Astrocyte (in vitro differentiated cells and primary cell): ENCODE measurements around the gene NMT2. TPM values are rescaled to one million over a fixed set of nuclear protein-coding genes. Genes with fewer than 3 reads are reported as not detected.
A peak's percentile ranks its signal among the peaks of the same experiment; 100 is the strongest.

Source experiments
- DNase-seq: peaks from one replicate; pipeline ENCODE4 v3.0.0-alpha.2; 2010; ENCODE audit warnings: low read depth
- FAIRE-seq: peaks from 2 replicates; lab custom pipeline; 2011; peaks lifted over from hg19 to GRCh38; lab: Jason Lieb, UNC
- H2AFZ ChIP-seq: 2 replicates; pipeline ENCODE4 v1.6.0; 2012; ENCODE audit warnings: low read depth, low read length, inconsistent platforms
- H3K27ac ChIP-seq: 2 replicates; pipeline ENCODE4 v1.5.1; 2011; ENCODE audit warnings: low read depth, low read length, inconsistent platforms
- H3K27me3 ChIP-seq: 2 replicates; pipeline ENCODE4 v1.6.0; 2011; ENCODE audit warnings: low read length, inconsistent platforms; ENCODE audit not compliant: insufficient read depth
- H3K36me3 ChIP-seq: 2 replicates; pipeline ENCODE4 v1.5.1; 2011; ENCODE audit warnings: low read length, inconsistent platforms; ENCODE audit not compliant: insufficient read depth
- H3K4me1 ChIP-seq: 2 replicates; pipeline ENCODE4 v1.5.1; 2011; ENCODE audit warnings: low read length, inconsistent platforms; ENCODE audit not compliant: insufficient read depth
- H3K4me2 ChIP-seq: 2 replicates; pipeline ENCODE4 v1.6.0; 2012; ENCODE audit warnings: low read length, inconsistent platforms
- H3K4me3 ChIP-seq: 2 replicates; pipeline ENCODE4 v1.5.1; 2011; ENCODE audit warnings: low read depth, mild to moderate bottlenecking, low read length, inconsistent platforms; ENCODE audit not compliant: insufficient read depth
- H3K79me2 ChIP-seq: 2 replicates; pipeline ENCODE4 v1.6.0; 2012; ENCODE audit warnings: mild to moderate bottlenecking, low read length, inconsistent platforms; ENCODE audit not compliant: insufficient read depth
- H3K9ac ChIP-seq: 2 replicates; pipeline ENCODE4 v1.6.0; 2012; ENCODE audit warnings: mild to moderate bottlenecking, low read length, inconsistent platforms
- H3K9me3 ChIP-seq: 2 replicates; pipeline ENCODE4 v1.5.1; 2012; ENCODE audit warnings: low read depth, mild to moderate bottlenecking, low read length, inconsistent platforms; ENCODE audit not compliant: insufficient read depth
- H4K20me1 ChIP-seq: 2 replicates; pipeline ENCODE4 v1.6.0; 2012; ENCODE audit warnings: low read length, inconsistent platforms; ENCODE audit not compliant: insufficient read depth
- H3K27ac Mint-ChIP-seq: one replicate; pipeline ENCODE4 v1.8.0; 2021; ENCODE audit warnings: mild to moderate bottlenecking, mixed read lengths; ENCODE audit not compliant: unreplicated experiment
- H3K27me3 Mint-ChIP-seq: one replicate; pipeline ENCODE4 v1.8.0; 2021; ENCODE audit warnings: low read depth, mixed read lengths; ENCODE audit not compliant: unreplicated experiment
- H3K36me3 Mint-ChIP-seq: one replicate; pipeline ENCODE4 v1.8.0; 2021; ENCODE audit warnings: low read depth, mixed read lengths; ENCODE audit not compliant: unreplicated experiment
- H3K4me1 Mint-ChIP-seq: one replicate; pipeline ENCODE4 v1.8.0; 2021; ENCODE audit warnings: low read depth, mixed read lengths; ENCODE audit not compliant: unreplicated experiment
- H3K4me3 Mint-ChIP-seq: one replicate; pipeline ENCODE4 v1.8.0; 2021; ENCODE audit warnings: mild to moderate bottlenecking, moderate library complexity, mixed read lengths; ENCODE audit not compliant: unreplicated experiment
- H3K9me3 Mint-ChIP-seq: one replicate; pipeline ENCODE4 v1.8.0; 2021; ENCODE audit warnings: mild to moderate bottlenecking, mixed read lengths; ENCODE audit not compliant: unreplicated experiment
- CTCF ChIP-seq: IDR thresholded peaks from 2 replicates; pipeline ENCODE4 v1.5.1; 2011; ENCODE audit warnings: low read depth, mild to moderate bottlenecking, inconsistent platforms, low read length, moderate library complexity; ENCODE audit not compliant: insufficient read depth
- EZH2 ChIP-seq: IDR thresholded peaks from 2 replicates; pipeline ENCODE4 v1.6.1; 2012; ENCODE audit warnings: mild to moderate bottlenecking, low read length, inconsistent platforms; ENCODE audit not compliant: insufficient read depth
- total RNA-seq: library from RNA; stranded (reverse); gene quantifications from 2 replicates; pipeline ENCODE4 v1.2.1, GENCODE V29; 2021

NMT2 gene
- total RNA-seq, 1 donor from 2014 or later: 22.1 TPM

- Mint-ChIP-seq H3K4me1 (peaks cover 10% of the 10 kb centered on the region), H3K4me3 (no peak overlapping the region), H3K36me3 (peaks cover 21% of the 10 kb centered on the region), H3K9me3 (no peaks in the 10 kb centered on the region), H3K27ac (no peak overlapping the region), H3K27me3 (no peaks in the 10 kb centered on the region)
- H2AFZ ChIP-seq: no peak overlapping the region
- H3K4me3 ChIP-seq: no peak overlapping the region
- H3K4me1 ChIP-seq: peaks cover 4% of the 10 kb centered on the region
- H3K9ac ChIP-seq: no peak overlapping the region
- peaks cover 3% of the 10 kb centered on the region for H4K20me1 ChIP-seq
- no peak for FAIRE-seq
- H3K9me3 ChIP-seq: no peaks in the 10 kb centered on the region
- H3K4me2 ChIP-seq: no peak overlapping the region
- H3K36me3 ChIP-seq: peaks cover 16% of the 10 kb centered on the region
- H3K79me2 ChIP-seq: peaks cover 10% of the 10 kb centered on the region
- DNase-seq: no peak
- TF ChIP-seq EZH2: no peak
- TF ChIP-seq CTCF: no peak
- H3K27me3 ChIP-seq: no peaks in the 10 kb centered on the region
- H3K27ac ChIP-seq: no peak overlapping the region
Measured at GRCh38 chr10:15116225-15116624, 52.3 kb downstream of the NMT2 start.

GRCh38 chr10:15113766-15114165 is 54.7 kb downstream of the NMT2 start:
- no peaks in the 10 kb centered on the region for H3K4me1 ChIP-seq
- no peaks in the 10 kb centered on the region for H3K9me3 ChIP-seq
- H3K4me2 ChIP-seq: no peak overlapping the region
- peaks cover 3% of the 10 kb centered on the region for H4K20me1 ChIP-seq
- H3K27ac ChIP-seq: no peak overlapping the region
- H3K79me2 ChIP-seq: peaks cover 10% of the 10 kb centered on the region
- Mint-ChIP-seq H3K9me3 (no peaks in the 10 kb centered on the region), H3K4me3 (no peak overlapping the region), H3K36me3 (peaks cover 14% of the 10 kb centered on the region), H3K27me3 (no peaks in the 10 kb centered on the region), H3K27ac (peak overlapping the region; percentile 11), H3K4me1 (peaks cover 10% of the 10 kb centered on the region)
- DNase-seq: no peak
- H3K27me3 ChIP-seq: no peaks in the 10 kb centered on the region
- H3K36me3 ChIP-seq: peaks cover 11% of the 10 kb centered on the region
- H2AFZ ChIP-seq: no peak overlapping the region
- H3K9ac ChIP-seq: no peak overlapping the region
- TF ChIP-seq EZH2 (no peak), CTCF (no peak)
- no peak for FAIRE-seq
- no peak overlapping the region for H3K4me3 ChIP-seq

DNA sequence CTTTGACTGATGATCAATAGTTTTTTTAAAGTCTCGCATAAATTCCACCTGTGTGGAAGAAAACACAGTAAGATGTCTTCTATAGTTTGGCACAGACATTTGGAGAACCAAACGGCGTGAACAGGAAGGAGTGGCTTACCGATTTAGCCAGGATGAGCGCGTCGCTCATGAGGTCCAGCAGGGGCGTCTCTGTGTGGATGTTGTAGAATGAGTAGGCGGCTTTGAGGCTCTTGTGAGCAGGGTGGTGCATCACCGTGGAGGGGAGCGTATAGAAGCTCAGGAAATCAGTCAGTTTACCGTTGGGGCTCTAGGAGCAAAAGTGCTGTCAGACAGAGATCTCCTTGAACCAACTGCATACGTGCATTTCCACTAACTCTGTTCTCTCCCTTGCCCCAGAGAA is 55.8 kb downstream of the NMT2 start:
- peaks cover 6% of the 10 kb centered on the region for H3K36me3 ChIP-seq
- H3K27ac Mint-ChIP-seq: no peak overlapping the region
- FAIRE-seq: no peak

More for the DNA sequence above, 55.8 kb downstream of the NMT2 start:
- no peak overlapping the region for H3K27ac ChIP-seq
- peaks cover 3% of the 10 kb centered on the region for H4K20me1 ChIP-seq
- H3K9me3 Mint-ChIP-seq: no peaks in the 10 kb centered on the region
- TF ChIP-seq EZH2: no peak
- TF ChIP-seq CTCF: no peak
- H3K27me3 ChIP-seq: no peaks in the 10 kb centered on the region
- H3K4me1 Mint-ChIP-seq: peaks cover 10% of the 10 kb centered on the region
- no peak overlapping the region for H3K4me3 ChIP-seq
- H3K4me3 Mint-ChIP-seq: no peak overlapping the region
- H3K36me3 Mint-ChIP-seq: peaks cover 14% of the 10 kb centered on the region
- DNase-seq: no peak
- H3K9ac ChIP-seq: no peak overlapping the region
- H3K9me3 ChIP-seq: no peaks in the 10 kb centered on the region
- no peak overlapping the region for H2AFZ ChIP-seq
- peaks cover 10% of the 10 kb centered on the region for H3K79me2 ChIP-seq
- no peak overlapping the region for H3K4me2 ChIP-seq
- H3K27me3 Mint-ChIP-seq: no peaks in the 10 kb centered on the region
- H3K4me1 ChIP-seq: no peaks in the 10 kb centered on the region
